ENCODE data around the gene TTC1. TPM values are rescaled to one million over a fixed set of nuclear protein-coding genes. Genes with fewer than 3 reads are reported as not detected.

Gene TTC1
- total RNA-seq, 6 donors from 2014 or later = 28.5 to 46.7 (median 38.8) TPM

DNA sequence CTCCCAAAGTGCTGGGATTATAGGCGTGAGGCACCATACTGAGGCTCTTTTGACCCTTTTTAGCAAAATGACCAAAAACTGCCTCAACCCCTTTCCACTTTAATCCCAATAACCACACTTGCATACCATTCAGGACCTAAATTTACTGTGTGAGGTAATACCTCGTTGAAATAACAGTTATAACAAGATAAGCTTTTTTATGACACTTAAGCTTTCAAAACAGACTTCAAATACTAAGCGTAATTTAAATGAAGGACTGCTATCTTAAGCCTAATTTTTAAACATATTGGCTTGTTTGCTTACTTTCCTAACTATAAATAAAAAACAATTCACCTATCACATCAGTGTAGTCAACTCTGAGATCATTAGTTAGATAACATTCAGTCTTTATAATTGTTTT lies 72.6 kb downstream of the TTC1 start:
- ATAC-seq (ENCODE audit: low FRiP score in 2 of 2) (no peak), DNase-seq (no peak)
- Histone ChIP-seq H3K27me3 (no peaks in the 10 kb centered on the region), H3K36me3 (peaks cover 0 to 13% (median 0%) of the 10 kb centered on the region in 4 donors), H3K4me3 (no peak overlapping the region), H3K4me1 (peaks cover 0 to 10% (median 2%) of the 10 kb centered on the region in 4 donors), H3K27ac (no peak overlapping the region), H3K9me3 (no peaks in the 10 kb centered on the region)
- 64 to 72% methylated on average over 3 of the region's 3 CpGs for WGBS, 2 donors
- no peak for TF ChIP-seq EP300 (IDR thresholded peaks at IDR 0.05)
- no peak for TF ChIP-seq POLR2AphosphoS5 (IDR thresholded peaks at IDR 0.05)
- no peak for TF ChIP-seq POLR2A (IDR thresholded peaks at IDR 0.05)
- TF ChIP-seq, protein P1, sequence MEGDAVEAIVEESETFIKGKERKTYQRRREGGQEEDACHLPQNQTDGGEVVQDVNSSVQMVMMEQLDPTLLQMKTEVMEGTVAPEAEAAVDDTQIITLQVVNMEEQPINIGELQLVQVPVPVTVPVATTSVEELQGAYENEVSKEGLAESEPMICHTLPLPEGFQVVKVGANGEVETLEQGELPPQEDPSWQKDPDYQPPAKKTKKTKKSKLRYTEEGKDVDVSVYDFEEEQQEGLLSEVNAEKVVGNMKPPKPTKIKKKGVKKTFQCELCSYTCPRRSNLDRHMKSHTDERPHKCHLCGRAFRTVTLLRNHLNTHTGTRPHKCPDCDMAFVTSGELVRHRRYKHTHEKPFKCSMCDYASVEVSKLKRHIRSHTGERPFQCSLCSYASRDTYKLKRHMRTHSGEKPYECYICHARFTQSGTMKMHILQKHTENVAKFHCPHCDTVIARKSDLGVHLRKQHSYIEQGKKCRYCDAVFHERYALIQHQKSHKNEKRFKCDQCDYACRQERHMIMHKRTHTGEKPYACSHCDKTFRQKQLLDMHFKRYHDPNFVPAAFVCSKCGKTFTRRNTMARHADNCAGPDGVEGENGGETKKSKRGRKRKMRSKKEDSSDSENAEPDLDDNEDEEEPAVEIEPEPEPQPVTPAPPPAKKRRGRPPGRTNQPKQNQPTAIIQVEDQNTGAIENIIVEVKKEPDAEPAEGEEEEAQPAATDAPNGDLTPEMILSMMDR (IDR thresholded peaks at IDR 0.05) = no peak

DNA sequence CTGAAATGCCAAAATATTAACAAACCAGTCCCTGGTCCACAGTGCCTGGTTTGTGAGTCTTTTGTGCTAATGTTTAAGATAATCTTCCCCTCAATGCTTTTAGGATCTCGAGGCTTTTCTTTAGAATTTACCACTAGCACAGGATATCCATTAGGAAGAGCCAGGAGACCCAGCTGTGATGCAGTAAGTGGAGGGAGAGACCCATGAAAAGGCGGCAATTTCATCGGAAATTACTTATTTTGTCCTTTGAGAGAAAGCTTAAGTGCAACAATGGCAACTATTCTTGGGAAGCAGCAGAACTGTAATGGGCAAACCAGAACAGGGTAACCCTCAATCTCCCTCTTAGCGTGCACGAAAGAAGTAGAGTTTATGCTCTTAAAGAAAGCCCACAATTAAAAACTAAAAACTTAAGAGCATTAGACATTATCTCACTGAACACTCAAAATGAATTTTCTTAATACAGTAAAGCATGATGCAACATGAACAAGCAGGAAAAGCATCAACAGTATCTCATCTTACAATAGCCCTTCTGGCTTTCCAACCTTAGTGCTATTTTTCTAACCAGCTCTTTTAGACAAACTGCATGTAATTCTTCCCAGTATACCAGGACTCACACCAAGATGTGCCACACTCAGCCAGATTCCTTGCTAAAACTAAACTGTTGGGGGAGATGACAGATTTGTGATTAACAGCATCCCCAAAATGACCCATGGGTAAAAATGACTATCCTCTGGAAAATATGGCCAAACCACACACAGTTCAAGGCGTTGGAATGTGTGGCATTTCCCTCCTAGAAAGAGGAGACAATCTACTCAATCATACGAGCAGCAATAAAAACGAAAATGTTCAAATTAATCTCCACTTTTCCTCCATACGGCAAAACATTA lies 73.9 kb downstream of the TTC1 start:
- DNase-seq (no peak), ATAC-seq (ENCODE audit: low FRiP score in 2 of 2) (peak in 1 of 2 donors; percentile 67)
- no peak overlapping the region for H3K27ac ChIP-seq
- TF ChIP-seq EP300 (IDR thresholded peaks at IDR 0.05) = no peak
- TF ChIP-seq, protein P1 (IDR thresholded peaks at IDR 0.05) = no peak
- TF ChIP-seq POLR2AphosphoS5 (IDR thresholded peaks at IDR 0.05) = no peak
- no peak for TF ChIP-seq POLR2A (IDR thresholded peaks at IDR 0.05)
- H3K4me1 ChIP-seq = peaks cover 0 to 10% (median 2%) of the 10 kb centered on the region in 4 donors
- 60 to 68% methylated on average over 9 of the region's 9 CpGs for WGBS, 2 donors
- no peaks in the 10 kb centered on the region for H3K9me3 ChIP-seq
- no peaks in the 10 kb centered on the region for H3K27me3 ChIP-seq
- H3K36me3 ChIP-seq = peaks cover 0 to 4% (median 0%) of the 10 kb centered on the region in 4 donors
- no peak overlapping the region for H3K4me3 ChIP-seq

- Histone ChIP-seq H3K27me3 (no peaks in the 10 kb centered on the region), H3K36me3 (peaks cover 0 to 2% (median 0%) of the 10 kb centered on the region in 4 donors), H3K27ac (no peak overlapping the region), H3K4me1 (peaks cover 0 to 10% (median 2%) of the 10 kb centered on the region in 4 donors), H3K9me3 (no peaks in the 10 kb centered on the region), H3K4me3 (no peak overlapping the region)
- no peak for DNase-seq
- no peak for ATAC-seq (ENCODE audit: low FRiP score in 2 of 2)
- WGBS, 2 donors = 63 to 72% methylated on average over 3 of the region's 3 CpGs
- TF ChIP-seq EP300 (IDR thresholded peaks at IDR 0.05) = no peak
- no peak for TF ChIP-seq POLR2A (IDR thresholded peaks at IDR 0.05)
- TF ChIP-seq, protein P1 (IDR thresholded peaks at IDR 0.05) = no peak
- no peak for TF ChIP-seq POLR2AphosphoS5 (IDR thresholded peaks at IDR 0.05)
Measured at GRCh38 chr5:160083501-160083900, 74.6 kb downstream of the TTC1 start.

DNA sequence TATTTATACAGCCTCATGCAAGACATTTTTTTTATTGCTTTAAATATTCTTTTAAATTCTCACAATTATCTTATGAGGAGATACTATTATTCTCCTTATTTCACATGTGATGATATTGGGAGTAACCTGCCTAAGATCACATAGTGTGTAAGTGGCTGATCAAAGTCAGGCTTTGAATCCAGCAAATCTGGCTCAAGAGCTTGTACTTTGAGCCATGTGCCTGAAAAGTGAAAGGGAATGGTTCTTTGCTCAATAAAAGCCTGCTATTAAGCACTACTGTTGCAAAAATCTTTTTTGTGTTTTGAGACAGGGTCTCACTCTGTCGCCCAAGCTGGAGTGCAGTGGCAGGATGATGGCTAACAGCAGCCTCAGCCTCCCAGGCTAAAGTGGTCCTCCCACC lies 75.2 kb downstream of the TTC1 start:
- peaks cover under 1 to 17% (median 4%) of the 10 kb centered on the region in 4 donors for H3K4me1 ChIP-seq
- no peak overlapping the region for H3K4me3 ChIP-seq
- 94 to 100% methylated on average over 1 of the region's 1 CpG for WGBS, 2 donors
- TF ChIP-seq, protein P1 (IDR thresholded peaks at IDR 0.05) = no peak
- TF ChIP-seq EP300 (IDR thresholded peaks at IDR 0.05) (no peak), POLR2AphosphoS5 (IDR thresholded peaks at IDR 0.05) (no peak), POLR2A (IDR thresholded peaks at IDR 0.05) (no peak)
- DNase-seq (no peak), ATAC-seq (ENCODE audit: low FRiP score in 2 of 2) (no peak)
- no peaks in the 10 kb centered on the region for H3K36me3 ChIP-seq
- no peaks in the 10 kb centered on the region for H3K9me3 ChIP-seq
- no peak overlapping the region for H3K27ac ChIP-seq
- H3K27me3 ChIP-seq = no peaks in the 10 kb centered on the region
